Peyer's patch (tissue), 4 donors: ENCODE data around the gene SPATA20.

ENCODE experiments used
- CTCF ChIP-seq, 6 experiments: fragments of 450-650 bp in 4 of 6; fragments of 200-600 bp in 2 of 6; sonication (generic) in 1 of 6; IDR thresholded peaks; one replicate each; pipeline ENCODE4 v1.5.1; 2017 to 2019; ENCODE audit warnings: antibody characterized with exemption in 6 of 6, mild to moderate bottlenecking in 3 of 6, moderate library complexity in 1 of 6
- POLR2A ChIP-seq, 2 donors: fragments of 450-650 bp; IDR thresholded peaks; one replicate each; pipeline ENCODE4 v1.5.1; 2017; ENCODE audit warnings: antibody characterized with exemption in 2 of 2, mild to moderate bottlenecking in 2 of 2, moderate library complexity in 2 of 2

- TF ChIP-seq CTCF (IDR thresholded peaks at IDR 0.05) (no peak), POLR2A (IDR thresholded peaks at IDR 0.05) (no peak)
Measured at GRCh38 chr17:50594892-50595291, 47.9 kb downstream of the SPATA20 start.
